ENCODE results near the gene AEN. TPM values are rescaled to one million over a fixed set of nuclear protein-coding genes. Genes with fewer than 3 reads are reported as not detected.

AEN gene
- total RNA-seq, 2 experiments from 2014 or later = 40.7 to 43.7 TPM

DNA sequence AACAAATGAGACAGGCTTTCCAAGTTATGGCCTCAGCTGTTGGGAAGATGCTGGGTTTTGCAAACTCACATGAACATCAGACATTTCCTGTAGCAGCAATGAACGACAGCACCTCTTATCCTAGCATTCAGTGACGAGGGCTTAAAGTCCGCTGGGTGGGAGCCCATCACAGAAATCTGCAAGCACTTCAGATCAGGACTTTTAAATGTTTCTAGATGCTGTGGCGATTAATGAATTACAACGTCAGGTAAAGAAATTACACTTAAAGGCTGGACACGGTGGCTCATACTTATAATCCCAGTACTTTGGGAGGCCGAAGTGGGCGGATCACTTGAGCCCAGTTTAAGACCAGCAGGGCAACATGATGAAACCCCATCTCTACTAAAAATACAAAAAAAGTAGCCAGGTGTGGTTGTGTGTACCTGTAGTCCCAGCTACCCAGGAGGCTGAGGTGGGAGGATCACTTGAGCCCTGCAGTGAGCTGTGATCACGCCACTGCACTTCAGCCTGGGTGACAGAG lies 3.9 kb downstream of the AEN start:
- ChIA-PET CTCF (interaction anchor here (0.6 to 3.7 kb wide), 15 partner anchors 10 to 463 kb away, joined by 3 to 36 read pairs (median 6); partner anchors contain the start of genes ABHD2, HAPLN3, MRPL46 and MRPS11), POLR2A (interaction anchor here (0.7 to 6.2 kb wide), 10 partner anchors 21 to 280 kb away, joined by 3 to 83 read pairs (median 5); no protein-coding TSS in a partner anchor)
- Mint-ChIP-seq H3K27me3 (no peaks in the 10 kb centered on the region), H3K4me1 (ENCODE audit: low read depth) (peaks cover 85% of the 10 kb centered on the region), H3K9me3 (no peaks in the 10 kb centered on the region), H3K4me3 (peak overlapping the region; percentile 87), H3K27ac (peak overlapping the region; percentile 95), H3K36me3 (ENCODE audit: low read depth) (peaks cover 50% of the 10 kb centered on the region)
- H3K36me3 ChIP-seq (ENCODE audit: insufficient read depth, low read length) = peaks cover 25% of the 10 kb centered on the region
- ATAC-seq (ENCODE audit: poor library complexity) (no peak), DNase-seq (no peak)
- no peaks in the 10 kb centered on the region for H3K9me3 ChIP-seq (ENCODE audit: control insufficient read depth in 1 of 2, insufficient read depth in 1 of 2, low read length in 2 of 2)
- peak overlapping the region; percentile 84 to 86 for H3K27ac ChIP-seq (ENCODE audit: low read depth in 1 of 2, low read length in 2 of 2)
- TF ChIP-seq, protein P1, sequence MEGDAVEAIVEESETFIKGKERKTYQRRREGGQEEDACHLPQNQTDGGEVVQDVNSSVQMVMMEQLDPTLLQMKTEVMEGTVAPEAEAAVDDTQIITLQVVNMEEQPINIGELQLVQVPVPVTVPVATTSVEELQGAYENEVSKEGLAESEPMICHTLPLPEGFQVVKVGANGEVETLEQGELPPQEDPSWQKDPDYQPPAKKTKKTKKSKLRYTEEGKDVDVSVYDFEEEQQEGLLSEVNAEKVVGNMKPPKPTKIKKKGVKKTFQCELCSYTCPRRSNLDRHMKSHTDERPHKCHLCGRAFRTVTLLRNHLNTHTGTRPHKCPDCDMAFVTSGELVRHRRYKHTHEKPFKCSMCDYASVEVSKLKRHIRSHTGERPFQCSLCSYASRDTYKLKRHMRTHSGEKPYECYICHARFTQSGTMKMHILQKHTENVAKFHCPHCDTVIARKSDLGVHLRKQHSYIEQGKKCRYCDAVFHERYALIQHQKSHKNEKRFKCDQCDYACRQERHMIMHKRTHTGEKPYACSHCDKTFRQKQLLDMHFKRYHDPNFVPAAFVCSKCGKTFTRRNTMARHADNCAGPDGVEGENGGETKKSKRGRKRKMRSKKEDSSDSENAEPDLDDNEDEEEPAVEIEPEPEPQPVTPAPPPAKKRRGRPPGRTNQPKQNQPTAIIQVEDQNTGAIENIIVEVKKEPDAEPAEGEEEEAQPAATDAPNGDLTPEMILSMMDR (IDR thresholded peaks at IDR 0.05) = no peak
- intact Hi-C loops (cut with DNase I, micrococcal nuclease) = loop anchor here (1.0 to 10.0 kb wide), 12 partner anchors 39 to 710 kb away; partner anchors contain the start of genes POLG (in 2 of the 2), ABHD2 (in 1 of the 2), DET1 (in 1 of the 2) and FANCI (in 1 of the 2)
- peak overlapping the region; percentile 39 for H3K4me3 ChIP-seq (ENCODE audit: low read length)
- H3K27me3 ChIP-seq (ENCODE audit: control insufficient read depth in 1 of 2, insufficient read depth in 2 of 2, low read length in 2 of 2) = no peaks in the 10 kb centered on the region
- H3K4me1 ChIP-seq (ENCODE audit: insufficient read depth, low read length) = peaks cover 92% of the 10 kb centered on the region

DNA sequence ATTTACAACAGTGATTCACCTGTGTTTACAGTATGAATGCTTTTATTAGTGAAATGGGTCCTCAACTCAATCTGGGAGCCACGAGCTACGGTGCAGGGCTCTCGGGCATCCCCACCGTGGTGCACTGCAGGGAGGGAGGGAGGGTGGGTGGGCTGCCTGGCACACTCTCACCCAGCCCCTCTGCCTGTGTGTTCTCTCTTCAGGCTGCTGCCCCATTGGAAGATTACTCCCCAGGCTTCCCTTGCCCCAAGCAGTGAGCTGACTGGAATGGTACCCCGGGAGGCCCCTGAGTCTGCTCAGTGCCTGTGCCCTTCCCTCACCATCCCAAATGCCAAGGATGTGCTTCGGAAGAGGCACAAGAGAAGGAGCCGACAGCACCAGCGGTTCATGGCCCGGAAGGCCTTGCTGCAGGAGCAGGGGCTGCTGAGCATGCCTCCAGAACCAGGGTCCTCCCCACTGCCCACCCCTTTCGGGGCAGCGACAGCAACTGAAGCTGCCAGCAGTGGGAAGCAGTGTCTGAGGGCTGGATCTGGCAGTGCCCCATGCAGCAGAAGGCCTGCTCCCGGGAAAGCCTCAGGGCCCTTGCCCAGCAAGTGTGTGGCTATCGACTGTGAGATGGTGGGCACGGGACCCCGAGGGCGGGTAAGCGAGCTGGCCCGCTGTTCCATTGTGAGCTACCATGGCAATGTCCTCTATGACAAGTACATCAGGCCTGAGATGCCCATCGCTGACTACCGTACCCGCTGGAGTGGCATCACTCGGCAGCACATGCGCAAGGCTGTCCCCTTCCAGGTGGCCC lies 5.0 kb downstream of the AEN start:
- peaks cover 92% of the 10 kb centered on the region for H3K4me1 Mint-ChIP-seq (ENCODE audit: low read depth)
- no peaks in the 10 kb centered on the region for H3K27me3 Mint-ChIP-seq
- ATAC-seq (ENCODE audit: poor library complexity) (no peak), DNase-seq (peak in 1 of 14 experiments; percentile 30)
- TF ChIP-seq, protein P1 (IDR thresholded peaks at IDR 0.05) = no peak
- peak overlapping the region; percentile 95 for H3K27ac Mint-ChIP-seq
- peaks cover 62% of the 10 kb centered on the region for H3K36me3 Mint-ChIP-seq (ENCODE audit: low read depth)
- Histone ChIP-seq H3K9me3 (ENCODE audit: control insufficient read depth in 1 of 2, insufficient read depth in 1 of 2, low read length in 2 of 2) (no peaks in the 10 kb centered on the region), H3K27ac (ENCODE audit: low read depth in 1 of 2, low read length in 2 of 2) (peak overlapping the region; percentile 47 to 84), H3K36me3 (ENCODE audit: insufficient read depth, low read length) (peaks cover 36% of the 10 kb centered on the region), H3K27me3 (ENCODE audit: control insufficient read depth in 1 of 2, insufficient read depth in 2 of 2, low read length in 2 of 2) (no peaks in the 10 kb centered on the region), H3K4me1 (ENCODE audit: insufficient read depth, low read length) (peaks cover 97% of the 10 kb centered on the region), H3K4me3 (ENCODE audit: low read length) (no peak overlapping the region)
- POLR2A ChIA-PET = interaction anchor here (0.8 to 6.2 kb wide), 5 partner anchors 23 to 462 kb away, joined by 3 to 83 read pairs (median 9); partner anchors contain the start of gene ABHD2
- CTCF ChIA-PET = interaction anchor here (2.9 to 3.7 kb wide), 2 partner anchors 9 to 30 kb away, joined by 18 to 36 read pairs; no protein-coding TSS in a partner anchor
- peak overlapping the region; percentile 28 for H3K4me3 Mint-ChIP-seq
- intact Hi-C loops (cut with DNase I, micrococcal nuclease) = loop anchor here (10.0 kb wide), 4 partner anchors 389 to 709 kb away; partner anchors contain the start of genes POLG (in 2 of the 2) and FANCI (in 1 of the 2)
- no peaks in the 10 kb centered on the region for H3K9me3 Mint-ChIP-seq

DNA sequence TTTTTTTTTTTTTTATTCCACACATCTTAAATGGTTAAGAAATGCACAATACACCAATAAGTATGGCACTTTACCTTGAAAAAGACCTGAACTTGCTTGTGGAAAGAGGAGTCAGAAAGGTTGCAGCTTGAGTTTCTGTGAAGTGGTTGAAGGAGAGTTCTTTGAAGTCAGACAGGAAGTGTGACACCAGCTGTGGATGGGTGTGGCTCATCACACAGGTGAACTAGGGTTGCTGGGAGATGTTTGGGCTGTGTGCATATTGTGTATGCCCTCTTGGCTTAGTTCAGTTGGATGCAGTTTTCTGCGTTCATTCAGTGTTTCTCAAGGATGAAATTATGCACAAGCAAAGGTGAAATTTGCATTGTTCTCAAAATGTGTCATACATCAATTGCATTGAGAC lies 6.3 kb downstream of the AEN start:
- DNase-seq (peak; percentile 58 to 96 (median 72)), ATAC-seq (ENCODE audit: poor library complexity) (peak; percentile 81)
- Mint-ChIP-seq H3K27ac (peak overlapping the region; percentile 95), H3K36me3 (ENCODE audit: low read depth) (peaks cover 70% of the 10 kb centered on the region), H3K4me3 (peak overlapping the region; percentile 75), H3K4me1 (ENCODE audit: low read depth) (peaks cover 94% of the 10 kb centered on the region), H3K9me3 (no peaks in the 10 kb centered on the region), H3K27me3 (no peaks in the 10 kb centered on the region)
- Histone ChIP-seq H3K27me3 (ENCODE audit: control insufficient read depth in 1 of 2, insufficient read depth in 2 of 2, low read length in 2 of 2) (no peaks in the 10 kb centered on the region), H3K4me3 (ENCODE audit: low read length) (peak overlapping the region; percentile 1), H3K27ac (ENCODE audit: low read depth in 1 of 2, low read length in 2 of 2) (peak overlapping the region; percentile 65 to 75), H3K36me3 (ENCODE audit: insufficient read depth, low read length) (peaks cover 45% of the 10 kb centered on the region), H3K9me3 (ENCODE audit: control insufficient read depth in 1 of 2, insufficient read depth in 1 of 2, low read length in 2 of 2) (no peaks in the 10 kb centered on the region), H3K4me1 (ENCODE audit: insufficient read depth, low read length) (peaks cover 98% of the 10 kb centered on the region)
- POLR2A ChIA-PET = interaction anchor here (0.7 to 6.2 kb wide), 7 partner anchors 20 to 268 kb away, joined by 3 to 83 read pairs (median 4); partner anchors contain the start of gene HAPLN3
- TF ChIP-seq, protein P1 (IDR thresholded peaks at IDR 0.05) = no peak
- intact Hi-C loops (cut with DNase I, micrococcal nuclease) = loop anchor here (1.0 to 10.0 kb wide), 7 partner anchors 8 to 707 kb away; partner anchors contain the start of genes POLG (in 2 of the 2) and FANCI (in 1 of the 2)
- CTCF ChIA-PET = interaction anchor here (0.7 to 1.1 kb wide), 4 partner anchors 8 to 37 kb away, joined by 3 to 4 read pairs (median 3); no protein-coding TSS in a partner anchor
